GM21390 (cell line): ENCODE measurements around the gene TK2.
"Not testable (repeated sequence)": the region's sequence is repeated elsewhere in the genome, so short reads cannot be mapped to it uniquely, and the experiment has no call there.

ENCODE experiments used
- ATAC-seq: cut with Tn5 transposase; IDR thresholded peaks from one replicate; pipeline ENCODE4 v1.9.1; 2021; ENCODE audit not compliant: unreplicated experiment

TK2 gene

DNA sequence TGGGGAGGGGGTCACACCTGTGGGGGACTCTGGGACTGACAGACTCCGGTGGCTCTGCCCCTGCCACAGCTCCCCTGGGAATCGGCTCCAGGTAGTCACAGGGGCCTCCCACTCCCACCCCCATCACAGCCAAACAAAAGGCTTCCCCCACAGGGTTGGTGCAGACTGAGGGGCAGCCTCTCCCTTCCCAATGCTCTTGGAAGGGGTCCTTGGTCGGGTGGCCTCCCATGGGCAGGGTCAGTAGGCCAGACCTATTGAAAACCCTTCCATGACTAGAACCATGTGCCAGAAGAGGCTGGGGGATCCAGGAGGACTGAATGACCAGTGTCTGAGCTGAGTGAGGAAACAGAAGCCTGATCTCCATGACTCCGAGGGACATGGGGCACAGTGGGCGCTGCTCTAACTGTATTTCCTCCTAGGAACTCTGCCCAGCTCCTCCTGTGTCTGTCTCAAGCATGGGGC is 28.6 kb downstream of the TK2 start:
- ATAC-seq: no peak

- no peak for ATAC-seq
Observed at GRCh38 chr16:66520406-66521170, 29.3 kb downstream of the TK2 start.

DNA sequence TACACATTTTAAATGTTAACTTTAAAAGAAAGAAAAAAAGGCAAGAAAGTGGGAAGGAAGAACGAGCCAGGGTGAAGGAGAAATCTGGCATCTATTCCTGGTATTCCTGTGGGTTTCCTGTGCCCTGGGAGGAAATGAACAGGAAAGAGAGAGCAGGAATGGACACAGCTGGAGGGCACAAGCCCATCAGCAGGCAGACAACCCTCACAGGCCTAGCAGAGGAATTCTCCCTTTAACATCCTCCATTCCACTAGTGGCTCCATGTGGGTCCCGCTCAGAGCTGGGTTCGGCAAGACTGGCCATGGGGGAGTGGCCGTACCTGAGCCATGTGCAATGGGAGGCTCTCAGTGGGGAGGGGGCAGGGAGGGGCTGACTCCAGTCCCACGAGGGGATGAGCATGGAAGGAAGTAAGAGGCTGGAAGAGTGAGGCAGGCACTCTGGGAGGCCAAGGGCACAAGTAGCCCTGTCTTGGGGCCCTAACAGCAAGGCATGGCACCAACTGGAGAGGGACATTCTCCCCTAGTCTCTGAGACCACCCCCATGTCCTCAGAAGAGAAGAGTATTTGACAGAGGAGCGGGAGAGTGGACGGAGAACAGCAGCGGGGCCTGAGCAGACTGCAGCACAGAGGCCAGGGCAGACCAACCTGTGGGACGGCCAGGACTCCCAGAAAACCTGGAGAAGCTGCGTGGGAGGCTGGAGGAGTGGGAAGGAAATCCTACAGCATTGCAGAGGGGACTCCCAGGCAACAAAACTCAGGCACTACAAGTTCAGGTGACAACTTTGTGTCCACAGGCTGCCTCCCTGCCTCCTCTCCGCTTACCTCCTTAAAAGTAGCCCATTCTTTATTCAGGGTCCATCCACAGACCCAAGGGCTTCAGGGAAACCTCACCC is 30.2 kb downstream of the TK2 start:
- ATAC-seq: no peak

DNA sequence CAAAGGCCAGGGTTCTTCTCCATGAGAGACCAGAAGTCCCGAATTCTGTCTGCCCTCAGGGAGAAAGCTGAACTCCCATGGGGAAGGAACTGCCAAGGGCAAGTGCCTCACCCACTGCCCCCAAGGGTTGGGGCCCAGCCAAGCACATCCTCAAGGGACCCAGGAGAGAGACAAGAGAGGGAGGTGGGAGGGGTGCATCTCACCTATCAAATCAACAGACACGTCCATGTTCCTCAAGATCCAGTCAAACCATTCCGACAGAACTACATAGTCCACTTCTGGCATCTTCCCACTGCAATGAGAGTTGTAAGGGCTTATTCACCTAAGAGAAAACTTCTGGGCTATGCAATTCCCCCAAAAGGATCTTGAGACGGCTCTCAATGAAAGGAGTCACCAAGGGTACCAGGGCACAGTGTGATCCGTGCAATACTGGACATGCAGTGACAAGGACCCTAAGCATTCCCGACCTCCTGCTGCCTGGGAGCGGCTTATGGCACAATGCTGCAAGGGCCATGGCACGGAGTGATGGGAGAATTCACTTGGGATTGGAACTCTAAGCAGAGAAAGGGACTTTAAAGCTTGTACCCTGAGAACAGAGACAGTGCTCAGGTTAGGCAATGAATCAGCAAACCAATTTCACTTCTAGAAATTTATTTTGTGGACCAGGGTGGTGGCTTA is 32.2 kb downstream of the TK2 start:
- ATAC-seq: no peak

DNA sequence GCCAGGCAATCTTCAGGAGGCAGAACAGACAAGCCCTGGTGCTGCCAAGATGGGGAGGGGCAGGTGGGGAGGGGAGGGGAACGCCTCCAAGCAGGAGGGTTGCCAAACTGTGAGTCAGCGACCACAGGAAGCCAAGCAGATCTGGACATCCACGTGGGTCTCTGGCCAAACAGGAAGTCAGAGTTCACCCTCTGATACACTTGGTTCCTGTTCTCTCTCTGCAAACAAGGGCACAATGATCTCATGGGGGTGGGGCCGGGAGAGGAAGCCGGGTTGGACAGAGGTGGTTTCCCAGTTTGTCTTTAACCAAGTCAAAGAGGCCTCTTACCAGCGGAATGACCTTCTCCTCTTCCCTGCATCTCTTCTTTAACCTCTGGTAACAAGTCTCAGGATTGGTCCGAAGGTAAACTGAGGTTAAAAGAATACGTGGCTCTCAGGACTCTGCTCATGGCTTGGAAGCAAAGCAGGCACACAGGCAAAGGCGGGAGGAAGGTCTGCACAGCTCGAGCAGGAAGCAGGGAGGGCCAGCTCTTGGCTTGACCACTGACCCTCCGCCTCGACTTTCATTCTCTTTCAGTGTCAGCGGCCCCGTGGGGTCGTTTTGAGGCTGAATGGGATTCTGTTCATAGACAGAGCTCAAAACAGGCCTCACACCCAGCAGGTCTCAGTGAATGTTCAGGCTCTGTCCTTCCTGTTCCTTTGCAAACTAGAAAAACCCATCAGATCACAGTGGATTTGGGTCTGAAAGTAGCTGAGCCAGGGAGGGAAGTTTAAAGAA is 32.9 kb downstream of the TK2 start:
- ATAC-seq: peak; percentile 97

DNA sequence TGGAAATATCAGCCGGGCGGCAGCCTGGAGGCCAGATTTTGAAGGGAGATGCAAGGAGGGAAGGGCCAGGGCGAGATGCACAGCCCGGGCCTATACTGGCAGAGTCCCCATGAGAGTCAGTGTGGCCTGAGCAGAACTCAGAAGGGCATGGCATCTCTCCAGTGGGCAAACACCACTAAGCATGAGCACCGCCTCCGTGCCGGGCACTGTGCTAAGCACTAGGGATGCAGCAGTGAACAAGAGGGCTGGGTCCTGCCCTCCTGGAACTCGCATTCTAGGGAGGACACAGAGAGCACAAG is 33.5 kb downstream of the TK2 start:
- peak; percentile 18 for ATAC-seq

DNA sequence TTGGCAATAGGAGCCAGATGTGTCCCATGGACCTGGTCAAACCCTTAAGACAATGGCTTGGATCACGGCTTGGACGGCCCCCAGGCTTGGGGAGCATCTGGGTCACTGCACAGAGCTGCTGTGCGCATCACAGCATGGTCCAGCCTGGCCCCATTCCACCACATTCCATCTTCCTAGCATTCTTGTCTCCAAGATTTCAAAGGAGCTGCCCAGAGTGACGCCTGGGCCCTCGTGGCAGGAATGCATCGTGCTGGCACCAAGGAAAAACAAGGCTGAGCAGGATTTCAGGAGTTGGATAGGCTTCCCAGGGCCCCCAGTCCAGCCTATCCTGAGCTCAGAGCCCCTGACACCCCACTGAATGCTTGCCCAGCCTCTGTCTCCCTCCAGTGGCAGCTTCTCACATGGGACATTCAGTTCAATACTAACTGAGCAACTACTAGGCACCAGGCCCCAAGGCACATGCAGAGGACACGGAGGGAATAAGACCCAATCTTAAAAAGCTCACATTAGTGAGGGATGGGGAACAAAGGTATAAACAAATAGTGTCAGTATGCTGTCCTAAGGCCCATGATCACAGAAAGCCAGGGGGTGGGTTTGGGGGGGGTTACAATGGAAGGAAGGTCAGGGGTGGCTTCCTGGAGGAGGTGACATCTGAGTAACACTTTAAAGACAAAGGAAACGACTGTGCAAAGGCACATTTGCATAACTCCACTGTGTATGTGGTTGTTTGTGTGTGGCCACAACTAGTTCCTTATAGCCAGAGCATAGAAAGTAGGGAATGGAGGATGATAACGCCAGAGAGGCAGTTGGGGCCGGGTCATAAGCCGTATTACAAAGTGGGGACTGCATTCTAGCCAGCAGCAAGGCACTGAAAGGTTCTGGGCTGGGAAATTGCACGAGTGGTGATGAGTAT is 34.1 kb downstream of the TK2 start:
- ATAC-seq: no peak

GRCh38 chr16:66514980-66515595 is 34.8 kb downstream of the TK2 start:
- not testable (repeated sequence) for ATAC-seq

DNA sequence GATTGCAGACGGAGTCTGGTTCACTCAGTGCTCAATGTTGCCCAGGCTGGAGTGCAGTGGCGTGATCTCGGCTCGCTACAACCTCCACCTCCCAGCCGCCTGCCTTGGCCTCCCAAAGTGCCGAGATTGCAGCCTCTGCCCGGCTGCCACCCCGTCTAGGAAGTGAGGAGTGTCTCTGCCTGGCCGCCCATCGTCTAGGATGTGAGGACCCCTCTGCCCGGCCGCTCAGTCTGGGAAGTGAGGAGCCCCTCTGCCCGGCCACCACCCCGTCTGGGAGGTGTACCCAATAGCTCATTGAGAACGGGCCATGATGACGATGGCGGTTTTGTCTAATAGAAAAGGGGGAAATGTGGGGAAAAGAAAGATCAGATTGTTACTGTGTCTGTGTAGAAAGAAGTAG is 35.5 kb downstream of the TK2 start:
- not testable (repeated sequence) for ATAC-seq

DNA sequence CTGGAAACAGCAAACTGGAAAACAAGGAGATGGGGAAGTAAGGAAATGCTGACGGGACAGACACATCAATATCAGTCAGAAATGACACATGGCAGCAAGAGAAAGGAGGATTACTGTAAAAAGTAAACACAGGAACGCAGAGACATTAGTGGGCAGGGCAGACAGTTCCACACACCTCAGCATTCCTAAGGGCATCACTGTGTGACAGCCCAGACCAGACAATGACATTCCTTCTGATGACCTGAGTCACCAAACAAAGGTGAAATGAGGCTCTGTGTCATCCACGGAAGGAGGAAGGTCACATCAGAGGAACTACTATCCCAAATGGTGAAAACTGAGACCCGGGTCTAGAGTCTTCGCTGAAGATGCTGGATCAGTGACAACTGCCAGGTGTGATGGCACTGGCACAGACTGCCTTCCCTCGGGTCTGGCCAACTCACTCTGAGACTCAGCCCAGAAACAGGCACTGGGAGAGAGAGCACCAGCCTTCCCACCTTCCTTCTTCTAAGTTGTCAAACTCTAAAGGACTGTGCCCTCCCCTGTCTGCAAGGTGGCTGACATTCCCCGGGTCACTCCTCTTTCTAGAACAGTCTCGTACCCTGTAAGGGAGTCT is 36.7 kb downstream of the TK2 start:
- no peak for ATAC-seq

- ATAC-seq: no peak
Observed at GRCh38 chr16:66512272-66513110, 37.4 kb downstream of the TK2 start.

GRCh38 chr16:66511602-66512271 is 38.2 kb downstream of the TK2 start:
- no peak for ATAC-seq

DNA sequence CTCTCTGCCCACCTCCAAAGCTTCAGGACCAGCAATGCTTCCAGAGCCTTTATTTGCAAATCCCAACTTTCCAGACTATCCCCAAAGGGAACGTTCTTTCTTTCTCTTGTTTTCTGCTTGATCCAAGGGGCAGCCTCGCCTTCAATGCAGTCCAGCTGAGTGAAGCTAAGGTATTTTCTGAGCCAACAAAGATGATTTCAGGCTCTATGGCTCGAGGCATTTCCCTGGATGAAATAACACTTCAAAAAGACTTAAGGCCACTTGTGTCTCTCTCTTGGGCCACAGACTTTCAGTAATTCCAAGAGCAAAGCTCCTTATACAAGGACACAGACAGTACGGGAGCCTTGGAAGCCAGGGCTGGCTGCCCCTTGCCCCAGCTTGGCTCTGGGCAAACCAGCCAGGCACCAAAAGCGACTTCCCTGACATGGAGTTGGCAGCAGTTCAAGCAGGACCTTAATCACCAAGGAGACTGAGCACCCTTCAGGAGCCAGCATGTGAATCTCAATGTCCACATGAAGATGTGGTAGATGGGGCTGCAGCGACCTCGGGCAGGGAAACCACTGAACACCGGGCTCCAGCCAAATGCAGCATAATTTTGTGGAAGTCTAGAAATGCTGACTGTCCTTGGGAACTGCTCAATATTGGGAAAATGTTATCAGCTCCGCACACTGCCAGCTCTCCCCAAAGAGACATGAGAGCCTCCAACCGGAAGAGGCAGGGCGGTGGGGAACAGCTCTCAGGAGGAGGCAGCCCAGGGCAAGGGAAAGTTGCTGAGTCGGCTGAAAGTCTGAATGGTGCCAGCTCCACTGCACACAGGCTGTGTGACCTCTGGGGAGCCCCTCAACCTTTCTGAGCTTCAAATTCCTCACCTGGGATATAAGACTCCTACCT is 39.0 kb downstream of the TK2 start:
- no peak for ATAC-seq

GRCh38 chr16:66510298-66510697 is 39.6 kb downstream of the TK2 start:
- ATAC-seq: no peak

- ATAC-seq: no peak
Observed at GRCh38 chr16:66509576-66509975, 40.3 kb downstream of the TK2 start.

DNA sequence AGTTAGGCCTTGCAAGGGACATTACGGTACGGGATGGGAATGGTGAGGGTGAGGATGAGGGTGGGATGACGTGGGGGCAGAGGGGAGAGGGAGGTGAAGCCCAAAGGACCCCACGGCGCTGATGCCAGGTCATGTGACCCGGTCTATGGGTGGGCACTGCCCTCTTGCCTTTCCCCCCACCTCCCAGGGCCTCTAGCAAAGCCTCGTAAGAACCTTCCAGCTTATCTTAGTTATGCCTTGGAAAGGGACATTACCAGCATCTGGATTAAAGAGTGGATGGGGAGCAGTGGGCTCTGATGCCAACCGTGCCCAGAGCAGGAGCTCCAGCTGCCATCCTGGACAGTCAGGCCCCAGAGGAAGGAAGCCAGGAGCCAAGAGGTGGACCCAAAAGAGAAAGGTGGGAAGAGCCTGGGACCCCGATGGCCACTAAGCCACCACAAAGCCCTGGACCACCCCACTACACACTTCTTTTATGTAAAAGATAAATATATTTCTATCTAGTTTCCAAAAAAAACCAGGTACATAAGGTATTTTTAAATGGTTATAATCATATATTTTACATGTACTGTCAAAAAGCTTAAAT is 40.9 kb downstream of the TK2 start:
- no peak for ATAC-seq
